ENCODE measurements around the gene HCRTR2. TPM values are rescaled to one million over a fixed set of nuclear protein-coding genes. Genes with fewer than 3 reads are reported as not detected.

The HCRTR2 gene
- polyA plus RNA-seq, 1 donor, result 0.35 TPM

GRCh38 chr6:55327169-55327568, 152.9 kb downstream of the HCRTR2 start, which contains the start of gene GFRAL:
Gene GFRAL, plus strand, starts transcription at chr6:55327469. Its CDS starts 86 bp downstream, at chr6:55327555.
- DNase-seq, result no peak

Other genes starting within 250 kb of the HCRTR2 start
- not detected for gene GFRAL, start 153.0 kb downstream of the HCRTR2 start, polyA plus RNA-seq (ENCODE audit: insufficient read length)

All from left kidney (tissue), 2 donors.